ENCODE measurements around the gene RALGDS.

The RALGDS gene

DNA sequence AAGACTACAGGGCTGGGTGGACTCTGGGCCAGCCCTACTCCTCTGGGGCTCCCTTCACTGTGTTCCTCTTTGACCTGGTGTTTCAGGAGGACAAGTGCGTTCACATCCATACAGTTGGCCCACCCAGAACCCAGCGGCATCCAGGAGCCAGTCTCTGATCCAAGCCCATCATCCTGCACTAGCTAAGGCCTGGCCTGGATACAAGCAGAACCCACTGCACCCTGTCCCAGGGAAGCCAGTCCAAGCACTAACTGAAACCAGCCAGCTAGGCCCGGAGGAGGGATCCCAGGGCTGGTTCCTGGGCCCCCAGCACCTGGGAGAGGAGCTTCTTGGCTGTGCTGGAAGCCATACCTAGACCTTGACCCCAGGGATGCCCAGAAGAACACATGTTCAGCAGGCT lies 46.7 kb upstream of the RALGDS start:
- TF ChIP-seq, protein P1, sequence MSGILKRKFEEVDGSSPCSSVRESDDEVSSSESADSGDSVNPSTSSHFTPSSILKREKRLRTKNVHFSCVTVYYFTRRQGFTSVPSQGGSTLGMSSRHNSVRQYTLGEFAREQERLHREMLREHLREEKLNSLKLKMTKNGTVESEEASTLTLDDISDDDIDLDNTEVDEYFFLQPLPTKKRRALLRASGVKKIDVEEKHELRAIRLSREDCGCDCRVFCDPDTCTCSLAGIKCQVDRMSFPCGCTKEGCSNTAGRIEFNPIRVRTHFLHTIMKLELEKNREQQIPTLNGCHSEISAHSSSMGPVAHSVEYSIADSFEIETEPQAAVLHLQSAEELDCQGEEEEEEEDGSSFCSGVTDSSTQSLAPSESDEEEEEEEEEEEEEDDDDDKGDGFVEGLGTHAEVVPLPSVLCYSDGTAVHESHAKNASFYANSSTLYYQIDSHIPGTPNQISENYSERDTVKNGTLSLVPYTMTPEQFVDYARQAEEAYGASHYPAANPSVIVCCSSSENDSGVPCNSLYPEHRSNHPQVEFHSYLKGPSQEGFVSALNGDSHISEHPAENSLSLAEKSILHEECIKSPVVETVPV (CRISPR knock-in tag; IDR thresholded peaks at IDR 0.05) = no peak
- TF ChIP-seq TOX (CRISPR knock-in tag; IDR thresholded peaks at IDR 0.05; ENCODE audit: borderline replicate concordance) (no peak), OSR1 (CRISPR knock-in tag; IDR thresholded peaks at IDR 0.05) (no peak), ZNF8 (CRISPR knock-in tag; IDR thresholded peaks at IDR 0.05) (no peak), ZNF70 (CRISPR knock-in tag; IDR thresholded peaks at IDR 0.05) (no peak), ISL1 (CRISPR knock-in tag; IDR thresholded peaks at IDR 0.05) (no peak), SNAI2 (CRISPR knock-in tag; IDR thresholded peaks at IDR 0.05) (no peak), ARNTL (CRISPR knock-in tag; IDR thresholded peaks at IDR 0.05; ENCODE audit: borderline replicate concordance, low read depth) (no peak), ZC3H10 (CRISPR knock-in tag; IDR thresholded peaks at IDR 0.05) (no peak), BACH2 (CRISPR knock-in tag; IDR thresholded peaks at IDR 0.05; ENCODE audit: borderline replicate concordance) (no peak), RARB (CRISPR knock-in tag; IDR thresholded peaks at IDR 0.05) (no peak)
- TF ChIP-seq, protein P2, sequence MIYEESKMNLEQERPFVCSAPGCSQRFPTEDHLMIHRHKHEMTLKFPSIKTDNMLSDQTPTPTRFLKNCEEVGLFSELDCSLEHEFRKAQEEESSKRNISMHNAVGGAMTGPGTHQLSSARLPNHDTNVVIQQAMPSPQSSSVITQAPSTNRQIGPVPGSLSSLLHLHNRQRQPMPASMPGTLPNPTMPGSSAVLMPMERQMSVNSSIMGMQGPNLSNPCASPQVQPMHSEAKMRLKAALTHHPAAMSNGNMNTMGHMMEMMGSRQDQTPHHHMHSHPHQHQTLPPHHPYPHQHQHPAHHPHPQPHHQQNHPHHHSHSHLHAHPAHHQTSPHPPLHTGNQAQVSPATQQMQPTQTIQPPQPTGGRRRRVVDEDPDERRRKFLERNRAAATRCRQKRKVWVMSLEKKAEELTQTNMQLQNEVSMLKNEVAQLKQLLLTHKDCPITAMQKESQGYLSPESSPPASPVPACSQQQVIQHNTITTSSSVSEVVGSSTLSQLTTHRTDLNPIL (CRISPR knock-in tag; IDR thresholded peaks at IDR 0.05; ENCODE audit: low read depth) = no peak
- ATAC-seq = no peak

DNA sequence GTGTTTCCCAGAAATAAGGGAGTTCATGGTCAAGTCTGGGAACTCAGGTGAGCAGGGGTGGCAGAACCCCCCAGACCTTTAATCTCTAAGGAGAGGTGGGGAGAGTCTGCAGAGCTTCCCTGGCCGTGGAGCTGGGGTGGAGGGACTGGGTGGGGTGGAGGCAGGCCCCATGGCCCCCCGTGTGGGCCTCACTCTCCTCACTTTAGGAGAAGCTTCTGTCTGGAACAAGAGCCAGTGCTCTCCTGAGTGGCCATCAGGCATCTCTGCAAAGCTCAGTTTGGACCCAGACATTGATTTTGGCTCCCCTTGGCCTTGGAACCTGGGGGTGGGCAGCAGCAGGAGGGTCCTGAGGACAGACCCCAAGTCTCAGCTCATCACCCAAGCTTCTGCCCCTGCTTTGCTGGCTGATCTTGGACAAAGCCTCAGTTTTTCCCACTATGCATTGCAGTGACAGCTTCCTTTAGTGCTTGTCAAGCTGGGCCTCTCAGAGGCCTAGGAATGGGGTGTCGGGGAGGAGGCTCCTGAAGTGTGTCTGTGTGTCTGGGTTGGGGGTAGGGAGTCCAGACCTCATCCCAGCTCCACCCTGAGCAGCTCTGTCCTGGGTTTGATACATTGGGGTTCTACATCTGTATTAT lies 46.2 kb upstream of the RALGDS start:
- TF ChIP-seq ISL1 (CRISPR knock-in tag; IDR thresholded peaks at IDR 0.05) = no peak
- no peak for TF ChIP-seq PPARA (CRISPR knock-in tag; IDR thresholded peaks at IDR 0.05; ENCODE audit: borderline replicate concordance)
- TF ChIP-seq, protein P1 (CRISPR knock-in tag; IDR thresholded peaks at IDR 0.05) = no peak
- TF ChIP-seq, protein P3, sequence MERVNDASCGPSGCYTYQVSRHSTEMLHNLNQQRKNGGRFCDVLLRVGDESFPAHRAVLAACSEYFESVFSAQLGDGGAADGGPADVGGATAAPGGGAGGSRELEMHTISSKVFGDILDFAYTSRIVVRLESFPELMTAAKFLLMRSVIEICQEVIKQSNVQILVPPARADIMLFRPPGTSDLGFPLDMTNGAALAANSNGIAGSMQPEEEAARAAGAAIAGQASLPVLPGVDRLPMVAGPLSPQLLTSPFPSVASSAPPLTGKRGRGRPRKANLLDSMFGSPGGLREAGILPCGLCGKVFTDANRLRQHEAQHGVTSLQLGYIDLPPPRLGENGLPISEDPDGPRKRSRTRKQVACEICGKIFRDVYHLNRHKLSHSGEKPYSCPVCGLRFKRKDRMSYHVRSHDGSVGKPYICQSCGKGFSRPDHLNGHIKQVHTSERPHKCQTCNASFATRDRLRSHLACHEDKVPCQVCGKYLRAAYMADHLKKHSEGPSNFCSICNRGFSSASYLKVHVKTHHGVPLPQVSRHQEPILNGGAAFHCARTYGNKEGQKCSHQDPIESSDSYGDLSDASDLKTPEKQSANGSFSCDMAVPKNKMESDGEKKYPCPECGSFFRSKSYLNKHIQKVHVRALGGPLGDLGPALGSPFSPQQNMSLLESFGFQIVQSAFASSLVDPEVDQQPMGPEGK (CRISPR knock-in tag; IDR thresholded peaks at IDR 0.05; ENCODE audit: borderline replicate concordance) = no peak
- TF ChIP-seq SNAI2 (CRISPR knock-in tag; IDR thresholded peaks at IDR 0.05) = no peak
- TF ChIP-seq ESRRG (CRISPR knock-in tag; IDR thresholded peaks at IDR 0.05) = no peak
- TF ChIP-seq TOX (CRISPR knock-in tag; IDR thresholded peaks at IDR 0.05; ENCODE audit: borderline replicate concordance) = no peak
- TF ChIP-seq OSR1 (CRISPR knock-in tag; IDR thresholded peaks at IDR 0.05) = no peak
- TF ChIP-seq ZNF8 (CRISPR knock-in tag; IDR thresholded peaks at IDR 0.05) = no peak
- no peak for ATAC-seq

DNA sequence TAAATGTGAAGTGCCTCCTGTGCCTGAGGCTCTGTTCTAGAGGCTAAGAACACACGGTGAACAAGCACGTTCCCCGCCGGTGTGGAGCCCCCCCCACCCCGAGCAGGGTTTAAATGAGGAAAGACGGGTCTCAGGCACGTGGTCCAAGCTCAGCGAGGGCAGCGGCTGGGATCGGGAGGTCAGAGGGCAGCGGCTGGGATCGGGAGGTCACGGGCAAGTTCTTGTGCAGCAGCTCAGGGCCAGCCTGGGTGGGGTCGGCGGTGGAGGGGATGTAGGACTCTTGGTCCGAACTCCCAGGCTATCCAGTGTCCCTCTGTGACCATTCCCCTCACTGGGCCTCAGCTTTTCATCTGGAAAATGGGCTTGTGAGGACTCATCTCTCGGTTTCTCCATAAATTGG lies 45.4 kb upstream of the RALGDS start:
- TF ChIP-seq ZNF8 (CRISPR knock-in tag; IDR thresholded peaks at IDR 0.05) = no peak
- TF ChIP-seq TOX (CRISPR knock-in tag; IDR thresholded peaks at IDR 0.05; ENCODE audit: borderline replicate concordance) = no peak
- TF ChIP-seq ZNF565 (CRISPR knock-in tag; conservative IDR thresholded peaks at IDR 0.05; ENCODE audit: low read depth) = no peak
- TF ChIP-seq, protein P2 (CRISPR knock-in tag; IDR thresholded peaks at IDR 0.05; ENCODE audit: low read depth) = no peak
- no peak for TF ChIP-seq ISL1 (CRISPR knock-in tag; IDR thresholded peaks at IDR 0.05)
- TF ChIP-seq TCF4 (CRISPR knock-in tag; IDR thresholded peaks at IDR 0.05; ENCODE audit: borderline replicate concordance) = no peak
- no peak for TF ChIP-seq SNAI2 (CRISPR knock-in tag; IDR thresholded peaks at IDR 0.05)
- ATAC-seq = no peak

DNA sequence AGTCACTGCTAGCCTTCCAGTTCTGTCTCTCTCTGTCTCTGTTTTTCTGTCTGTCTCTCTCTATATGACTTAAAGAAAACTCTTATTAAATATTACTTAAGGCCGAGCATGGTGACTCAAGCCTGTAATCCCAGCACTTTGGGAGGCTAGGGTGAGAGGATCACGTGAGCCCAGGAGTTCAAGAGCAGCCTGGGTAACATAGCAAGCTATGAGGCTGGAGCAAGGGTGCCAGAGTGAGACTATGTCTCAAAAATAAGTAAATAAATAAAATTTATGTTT lies 44.4 kb upstream of the RALGDS start:
- TF ChIP-seq, protein P4, sequence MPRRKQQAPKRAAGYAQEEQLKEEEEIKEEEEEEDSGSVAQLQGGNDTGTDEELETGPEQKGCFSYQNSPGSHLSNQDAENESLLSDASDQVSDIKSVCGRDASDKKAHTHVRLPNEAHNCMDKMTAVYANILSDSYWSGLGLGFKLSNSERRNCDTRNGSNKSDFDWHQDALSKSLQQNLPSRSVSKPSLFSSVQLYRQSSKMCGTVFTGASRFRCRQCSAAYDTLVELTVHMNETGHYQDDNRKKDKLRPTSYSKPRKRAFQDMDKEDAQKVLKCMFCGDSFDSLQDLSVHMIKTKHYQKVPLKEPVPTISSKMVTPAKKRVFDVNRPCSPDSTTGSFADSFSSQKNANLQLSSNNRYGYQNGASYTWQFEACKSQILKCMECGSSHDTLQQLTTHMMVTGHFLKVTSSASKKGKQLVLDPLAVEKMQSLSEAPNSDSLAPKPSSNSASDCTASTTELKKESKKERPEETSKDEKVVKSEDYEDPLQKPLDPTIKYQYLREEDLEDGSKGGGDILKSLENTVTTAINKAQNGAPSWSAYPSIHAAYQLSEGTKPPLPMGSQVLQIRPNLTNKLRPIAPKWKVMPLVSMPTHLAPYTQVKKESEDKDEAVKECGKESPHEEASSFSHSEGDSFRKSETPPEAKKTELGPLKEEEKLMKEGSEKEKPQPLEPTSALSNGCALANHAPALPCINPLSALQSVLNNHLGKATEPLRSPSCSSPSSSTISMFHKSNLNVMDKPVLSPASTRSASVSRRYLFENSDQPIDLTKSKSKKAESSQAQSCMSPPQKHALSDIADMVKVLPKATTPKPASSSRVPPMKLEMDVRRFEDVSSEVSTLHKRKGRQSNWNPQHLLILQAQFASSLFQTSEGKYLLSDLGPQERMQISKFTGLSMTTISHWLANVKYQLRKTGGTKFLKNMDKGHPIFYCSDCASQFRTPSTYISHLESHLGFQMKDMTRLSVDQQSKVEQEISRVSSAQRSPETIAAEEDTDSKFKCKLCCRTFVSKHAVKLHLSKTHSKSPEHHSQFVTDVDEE (CRISPR knock-in tag; IDR thresholded peaks at IDR 0.05) = no peak
- no peak for TF ChIP-seq BACH2 (CRISPR knock-in tag; IDR thresholded peaks at IDR 0.05; ENCODE audit: borderline replicate concordance)
- no peak for TF ChIP-seq ZNF70 (CRISPR knock-in tag; IDR thresholded peaks at IDR 0.05)
- TF ChIP-seq, protein P1 (CRISPR knock-in tag; IDR thresholded peaks at IDR 0.05) = no peak
- no peak for TF ChIP-seq ZFP3 (CRISPR knock-in tag; IDR thresholded peaks at IDR 0.05)
- no peak for TF ChIP-seq ESRRG (CRISPR knock-in tag; IDR thresholded peaks at IDR 0.05)
- TF ChIP-seq ISL1 (CRISPR knock-in tag; IDR thresholded peaks at IDR 0.05) = no peak
- TF ChIP-seq, protein P5, sequence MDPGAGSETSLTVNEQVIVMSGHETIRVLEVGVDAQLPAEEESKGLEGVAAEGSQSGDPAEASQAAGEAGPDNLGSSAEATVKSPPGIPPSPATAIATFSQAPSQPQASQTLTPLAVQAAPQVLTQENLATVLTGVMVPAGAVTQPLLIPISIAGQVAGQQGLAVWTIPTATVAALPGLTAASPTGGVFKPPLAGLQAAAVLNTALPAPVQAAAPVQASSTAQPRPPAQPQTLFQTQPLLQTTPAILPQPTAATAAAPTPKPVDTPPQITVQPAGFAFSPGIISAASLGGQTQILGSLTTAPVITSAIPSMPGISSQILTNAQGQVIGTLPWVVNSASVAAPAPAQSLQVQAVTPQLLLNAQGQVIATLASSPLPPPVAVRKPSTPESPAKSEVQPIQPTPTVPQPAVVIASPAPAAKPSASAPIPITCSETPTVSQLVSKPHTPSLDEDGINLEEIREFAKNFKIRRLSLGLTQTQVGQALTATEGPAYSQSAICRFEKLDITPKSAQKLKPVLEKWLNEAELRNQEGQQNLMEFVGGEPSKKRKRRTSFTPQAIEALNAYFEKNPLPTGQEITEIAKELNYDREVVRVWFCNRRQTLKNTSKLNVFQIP (CRISPR knock-in tag; IDR thresholded peaks at IDR 0.05; ENCODE audit: borderline replicate concordance, low read depth) = no peak
- TF ChIP-seq SNAI2 (CRISPR knock-in tag; IDR thresholded peaks at IDR 0.05) = no peak
- no peak for TF ChIP-seq PPARA (CRISPR knock-in tag; IDR thresholded peaks at IDR 0.05; ENCODE audit: borderline replicate concordance)
- no peak for ATAC-seq
